Activated CD8-positive, alpha-beta memory T cell treated with anti-CD3 and anti-CD28 coated beads for 36 hours (primary cell): Measurements from ENCODE around the gene MED1. TPM values are rescaled to one million over a fixed set of nuclear protein-coding genes. Genes with fewer than 3 reads are reported as not detected.
"Not testable (repeated sequence)": the region's sequence is repeated elsewhere in the genome, so short reads cannot be mapped to it uniquely, and the experiment has no call there.

Source experiments
- CTCF ChIA-PET: fragments of 350-600 bp; sonication (Branson Sonifier 250); formaldehyde crosslinking; loops from one replicate; lab custom pipeline; 2021; ENCODE audit warnings: antibody characterized with exemption; lab: Charles Lee
- POLR2A ChIA-PET: fragments of 350-600 bp; sonication (Branson Sonifier 250); formaldehyde crosslinking; loops from one replicate; lab custom pipeline; 2021; ENCODE audit warnings: antibody characterized with exemption; lab: Charles Lee
- total RNA-seq, 2 experiments: library from RNA; stranded (reverse); gene quantifications; one replicate each; pipeline ENCODE4 v1.2.3, GENCODE V29; 2021

The MED1 gene
- total RNA-seq, 2 experiments from 2014 or later: 79.0 to 81.4 TPM

- ChIA-PET CTCF (no interaction called here), POLR2A (interaction anchor here (1.1 to 1.2 kb wide), 2 partner anchors 50 to 61 kb away, joined by 3 to 5 read pairs; partner anchors contain the start of gene MED1)
These were observed 50.3 kb downstream of the MED1 start for GRCh38 chr17:39400547-39401411.

DNA sequence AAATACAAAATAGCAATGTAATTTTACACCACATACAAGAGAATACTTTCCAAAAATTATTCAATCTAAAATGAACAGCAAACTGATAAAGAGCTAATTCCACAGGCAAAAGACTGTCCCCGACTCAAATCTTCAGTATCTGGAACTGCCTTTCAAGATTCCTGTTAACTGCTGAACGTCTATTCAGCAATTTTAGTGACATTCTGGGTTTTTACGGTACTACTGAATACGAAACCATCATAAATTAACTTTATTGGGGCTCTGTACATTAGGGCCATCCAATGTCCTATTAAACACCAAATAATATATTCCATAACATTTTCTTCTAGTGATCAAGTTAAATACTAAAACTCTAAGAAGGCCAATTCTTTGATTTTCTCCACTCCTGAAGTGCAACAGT lies 51.3 kb downstream of the MED1 start:
- ChIA-PET POLR2A (interaction anchor here (0.6 kb wide), 2 partner anchors 105 to 300 kb away, joined by 3 read pairs; no protein-coding TSS in a partner anchor), CTCF (no interaction called here)

DNA sequence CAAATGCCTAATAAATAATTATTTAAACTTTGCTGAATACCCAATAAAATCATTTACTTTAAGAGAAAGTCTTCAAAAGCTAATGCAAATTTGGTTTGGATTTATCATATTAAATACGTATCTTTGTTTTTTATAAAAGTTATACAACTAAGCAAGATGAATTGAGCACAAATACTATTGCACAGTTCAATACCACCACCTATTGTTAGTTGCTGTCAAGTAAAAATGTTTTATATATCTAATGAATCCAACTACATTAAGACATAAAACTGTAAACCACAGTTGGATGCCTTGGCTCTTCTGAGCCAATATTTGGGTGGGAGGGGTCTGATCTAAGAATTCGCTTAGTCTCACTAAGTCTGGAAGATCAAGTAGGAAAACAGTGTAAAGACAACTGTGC lies 57.3 kb downstream of the MED1 start:
- ChIA-PET CTCF (interaction anchor here (1.3 kb wide), 1 partner anchor 123 kb away, joined by 4 read pairs; no protein-coding TSS in a partner anchor), POLR2A (no interaction called here)

GRCh38 chr17:39391448-39391847 lies 59.6 kb downstream of the MED1 start:
- CTCF ChIA-PET: no interaction called here
- POLR2A ChIA-PET: no interaction called here

- POLR2A ChIA-PET: no interaction called here
- CTCF ChIA-PET: no interaction called here
These were observed 66.0 kb downstream of the MED1 start for GRCh38 chr17:39385040-39385439.

DNA sequence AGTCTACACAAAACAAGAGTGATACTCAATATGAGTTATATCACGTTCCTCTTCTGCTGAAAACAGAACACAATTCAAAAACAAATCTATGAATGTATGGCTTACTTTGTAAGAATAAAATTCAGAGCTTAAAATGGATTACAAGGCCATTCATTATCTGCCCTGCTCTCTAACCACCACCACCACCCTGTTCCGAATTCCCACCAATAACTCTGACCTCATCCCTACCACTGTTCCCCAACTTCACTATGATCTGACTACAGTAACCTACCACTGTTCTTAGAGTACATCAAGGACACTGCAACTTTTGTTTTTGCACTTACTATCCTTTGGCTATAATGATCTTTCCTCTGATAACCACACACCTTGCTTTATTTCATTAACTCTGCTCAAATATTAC lies 70.9 kb downstream of the MED1 start:
- POLR2A ChIA-PET: no interaction called here

DNA sequence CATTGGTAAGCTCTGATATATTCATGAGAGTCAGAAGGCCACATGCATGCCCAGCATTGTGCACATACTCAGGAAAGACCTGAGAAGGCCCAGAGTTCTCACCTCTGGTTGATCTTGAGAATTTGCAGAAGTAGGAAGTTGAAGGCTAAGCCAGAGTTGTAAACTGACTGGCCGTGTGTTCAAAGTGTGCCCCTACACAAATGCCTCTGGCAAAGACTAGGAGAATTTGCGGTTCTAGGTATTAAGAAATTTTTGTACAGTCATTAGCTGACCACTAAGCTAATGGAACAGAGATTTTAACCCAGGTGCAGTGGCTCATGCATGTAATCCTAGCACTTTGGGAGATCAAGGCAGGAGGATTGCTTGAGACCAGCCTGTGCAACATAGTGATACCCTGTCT lies 74.6 kb downstream of the MED1 start:
- ChIA-PET CTCF (no interaction called here), POLR2A (no interaction called here)

More for the DNA sequence above, 70.9 kb downstream of the MED1 start:
- CTCF ChIA-PET: no interaction called here

DNA sequence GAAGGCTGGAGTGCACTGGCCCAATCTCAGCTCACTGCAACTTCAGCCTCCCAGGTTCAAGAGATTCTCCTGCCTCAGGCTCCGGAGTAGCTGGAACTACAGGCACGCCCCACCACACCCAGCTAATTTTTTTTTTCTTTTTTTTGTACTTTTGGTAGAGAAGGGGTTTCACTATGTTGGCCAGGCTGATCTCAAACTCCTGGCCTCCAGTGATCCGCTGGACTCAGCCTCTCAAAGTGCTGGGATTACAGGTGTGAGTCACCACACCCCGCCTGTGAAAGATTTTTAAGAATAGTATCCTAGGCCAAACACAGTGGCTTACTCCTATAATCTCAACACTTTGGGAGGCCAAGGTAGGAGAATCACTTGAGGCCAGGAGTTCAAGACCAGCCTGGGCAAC lies 83.3 kb downstream of the MED1 start:
- POLR2A ChIA-PET: not testable (repeated sequence)

DNA sequence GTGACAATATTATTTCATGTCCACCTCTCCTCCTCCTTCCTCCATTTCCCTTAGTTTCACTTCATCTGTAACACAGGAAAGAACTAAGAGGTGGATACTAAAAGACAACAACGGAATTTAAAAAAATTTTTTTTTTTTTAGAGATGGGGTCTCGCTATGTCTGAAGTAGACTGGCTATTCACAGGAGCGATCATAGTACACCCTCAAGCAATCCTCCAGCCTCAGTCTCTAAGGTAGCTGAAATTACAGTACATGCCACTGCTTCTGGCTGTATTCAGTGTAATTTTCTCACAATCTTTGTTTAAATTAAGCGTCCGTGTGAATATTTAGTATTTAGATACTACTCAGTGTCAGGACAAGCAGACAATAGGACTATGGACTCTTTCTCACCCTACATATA lies 85.2 kb downstream of the MED1 start:
- ChIA-PET CTCF (interaction anchor here (0.6 kb wide), 1 partner anchor 132 kb away, joined by 3 read pairs; no protein-coding TSS in a partner anchor), POLR2A (no interaction called here)

More for the DNA sequence above, 83.3 kb downstream of the MED1 start:
- CTCF ChIA-PET: interaction anchor here (0.6 kb wide), 1 partner anchor 103 kb away, joined by 3 read pairs; no protein-coding TSS in a partner anchor

GRCh38 chr17:39365242-39365641 lies 85.8 kb downstream of the MED1 start:
- ChIA-PET POLR2A (no interaction called here), CTCF (no interaction called here)

DNA sequence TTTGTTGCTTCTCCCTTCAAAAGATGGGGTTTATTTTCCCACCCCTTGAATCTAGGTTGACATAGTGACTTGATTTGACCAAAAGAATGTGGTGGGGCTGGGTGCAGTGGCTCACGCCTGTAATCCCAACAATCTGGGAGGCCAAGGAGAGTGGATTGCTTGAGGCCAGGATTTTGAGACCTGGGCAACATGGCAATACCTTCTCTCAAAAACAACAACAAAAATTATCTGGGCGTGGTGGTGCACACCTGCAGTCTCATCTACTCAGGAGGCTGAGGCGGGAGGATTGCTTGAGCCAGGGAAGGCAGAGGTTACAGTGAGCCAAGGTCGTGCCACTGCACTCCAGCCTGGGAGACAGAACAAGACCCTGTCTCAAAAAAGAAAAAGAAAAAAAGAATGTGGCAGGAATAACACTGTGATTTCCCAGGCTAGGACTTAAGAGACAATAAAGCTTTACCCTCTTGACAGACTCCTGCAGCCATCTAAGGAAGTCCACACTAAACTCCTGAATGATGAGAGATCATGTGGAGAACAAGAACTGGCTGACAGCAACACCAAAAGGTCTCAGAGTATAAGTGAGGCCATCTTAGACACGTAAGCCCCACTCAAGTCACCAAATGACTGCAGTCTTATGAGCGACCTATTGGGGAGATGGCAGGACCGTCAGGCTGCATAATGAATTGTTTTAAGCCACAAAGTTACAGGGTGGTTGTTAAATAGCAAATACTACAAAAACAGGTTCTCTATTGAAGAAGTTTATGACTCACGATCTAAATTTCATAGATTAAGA lies 86.6 kb downstream of the MED1 start:
- POLR2A ChIA-PET: no interaction called here
- CTCF ChIA-PET: interaction anchor here (0.7 kb wide), 1 partner anchor 68 kb away, joined by 3 read pairs; no protein-coding TSS in a partner anchor

- CTCF ChIA-PET: no interaction called here
- POLR2A ChIA-PET: no interaction called here
These were observed 90.0 kb downstream of the MED1 start for GRCh38 chr17:39361064-39361463.

DNA sequence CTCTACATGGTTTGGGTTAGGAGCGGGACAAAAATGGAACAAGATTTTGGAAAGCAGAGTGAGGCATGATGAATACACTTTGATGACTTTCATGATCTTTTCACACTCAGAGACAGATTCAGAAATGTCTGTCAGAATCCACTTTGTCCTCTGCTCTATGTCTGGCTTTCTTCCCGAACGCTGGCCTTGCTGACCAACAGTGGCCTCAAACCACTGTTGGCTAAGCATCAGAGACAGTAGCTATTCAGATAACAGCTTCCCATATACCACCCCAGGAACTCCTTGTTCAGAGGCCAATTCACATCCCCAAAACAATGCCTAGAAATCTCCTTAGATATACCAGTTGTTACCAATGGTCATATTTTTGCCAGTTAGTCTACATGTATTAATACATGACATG lies 90.5 kb downstream of the MED1 start:
- CTCF ChIA-PET: no interaction called here

DNA sequence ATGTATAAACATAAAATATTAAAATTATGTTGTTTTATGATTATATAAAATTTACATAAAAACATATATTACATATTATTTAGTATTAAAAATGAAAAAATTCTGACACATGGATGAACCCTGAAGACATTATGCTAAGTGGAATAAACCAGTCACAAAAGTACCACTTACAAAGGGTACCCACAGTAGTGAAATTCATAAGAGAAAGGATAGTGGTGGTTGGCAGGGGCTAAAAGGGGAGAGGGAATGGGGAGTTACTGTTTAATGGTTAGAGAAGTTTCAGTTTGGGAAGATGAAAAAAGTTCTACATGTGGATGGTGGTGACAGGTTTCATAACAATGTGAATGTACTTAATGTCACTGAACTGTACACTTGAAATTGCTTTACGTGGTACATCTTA lies 91.1 kb downstream of the MED1 start:
- ChIA-PET POLR2A (no interaction called here), CTCF (no interaction called here)

More for the DNA sequence above, 90.5 kb downstream of the MED1 start:
- POLR2A ChIA-PET: no interaction called here

GRCh38 chr17:39357986-39358385 lies 93.1 kb downstream of the MED1 start:
- CTCF ChIA-PET: no interaction called here
- POLR2A ChIA-PET: no interaction called here

DNA sequence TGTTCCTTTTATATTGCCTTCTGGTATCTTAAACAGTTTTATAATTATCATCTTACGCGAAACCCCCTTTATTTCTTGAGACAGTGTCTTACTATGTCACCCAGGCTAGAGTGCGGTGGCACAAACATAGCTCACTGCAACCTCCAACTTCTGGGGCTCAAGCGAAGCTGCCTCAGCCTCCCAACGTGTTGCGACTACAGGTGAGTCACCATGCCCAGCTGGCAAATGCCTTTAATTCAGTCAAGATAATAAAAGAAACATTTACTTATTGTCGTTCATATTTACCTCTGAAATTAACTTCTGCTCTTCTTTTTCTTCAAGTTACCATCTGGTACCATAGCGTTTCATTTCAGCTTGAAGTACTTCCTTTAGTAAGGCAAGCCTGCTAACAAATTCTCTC lies 93.6 kb downstream of the MED1 start:
- POLR2A ChIA-PET: no interaction called here

More for the DNA sequence above, 93.6 kb downstream of the MED1 start:
- CTCF ChIA-PET: no interaction called here
